Fibroblast of skin of abdomen (primary cell): ENCODE measurements around the gene MYD88.
"Not testable (repeated sequence)": the region's sequence is repeated elsewhere in the genome, so short reads cannot be mapped to it uniquely, and the experiment has no call there.

Source experiments
- DNase-seq: peaks from one replicate; pipeline ENCODE4 v3.0.0-alpha.2; 2013

MYD88 gene

DNA sequence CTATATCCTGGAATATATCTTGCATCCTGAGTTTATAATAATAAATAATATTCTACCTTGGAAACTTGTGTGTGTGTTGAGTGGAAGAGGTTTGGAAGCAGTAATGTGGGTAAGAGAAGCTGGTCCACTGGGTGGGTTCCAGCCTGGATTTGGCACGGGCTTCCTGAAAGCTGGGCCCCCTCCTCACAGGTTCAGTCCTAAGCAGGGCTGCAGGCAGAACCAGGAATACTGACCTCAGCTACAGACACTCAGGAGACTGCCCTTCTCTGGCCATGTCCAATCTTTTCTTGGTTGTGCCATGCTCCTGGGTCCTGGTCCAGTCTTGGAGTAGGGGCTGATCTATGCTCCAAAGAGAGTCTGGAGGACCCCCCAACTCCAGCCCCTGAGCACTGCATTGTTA is 4.5 kb downstream of the MYD88 start:
- no peak for DNase-seq

- no peak for DNase-seq
Measured at GRCh38 chr3:38143511-38143910, 5.0 kb downstream of the MYD88 start.

GRCh38 chr3:38146504-38146903 is 8.0 kb downstream of the MYD88 start:
- no peak for DNase-seq

- DNase-seq: no peak
Measured at GRCh38 chr3:38147421-38147820, 9.0 kb downstream of the MYD88 start.

- DNase-seq: no peak
Measured at GRCh38 chr3:38148311-38148882, 9.9 kb downstream of the MYD88 start.

- no peak for DNase-seq
Measured at GRCh38 chr3:38149708-38150107, 11.2 kb downstream of the MYD88 start.

GRCh38 chr3:38150780-38151528 is 12.5 kb downstream of the MYD88 start:
- no peak for DNase-seq

- DNase-seq: no peak
Measured at GRCh38 chr3:38151667-38152265, 13.3 kb downstream of the MYD88 start.

- DNase-seq: no peak
Measured at GRCh38 chr3:38152609-38153008, 14.1 kb downstream of the MYD88 start.

DNA sequence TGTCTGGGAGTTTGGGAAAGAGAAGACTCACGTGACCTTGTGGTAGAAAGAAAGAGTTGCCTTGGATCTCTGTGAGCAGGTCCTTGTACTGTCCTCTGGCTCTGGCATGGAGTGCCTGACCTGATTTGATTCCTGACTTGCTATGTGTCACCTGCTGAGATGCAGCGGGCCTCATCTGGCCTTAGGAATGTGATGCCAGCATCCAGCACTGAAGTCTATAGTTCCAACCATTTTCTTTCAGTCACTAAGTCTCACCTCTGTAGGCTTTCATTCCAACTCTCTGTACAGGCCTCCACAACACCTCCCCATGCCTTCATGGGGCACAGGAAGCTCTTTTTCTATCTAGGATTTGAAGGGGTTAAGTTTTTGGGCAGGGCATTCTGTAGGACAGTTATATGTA is 14.8 kb downstream of the MYD88 start:
- no peak for DNase-seq

GRCh38 chr3:38154033-38154494 is 15.6 kb downstream of the MYD88 start:
- peak; percentile 62 for DNase-seq

DNA sequence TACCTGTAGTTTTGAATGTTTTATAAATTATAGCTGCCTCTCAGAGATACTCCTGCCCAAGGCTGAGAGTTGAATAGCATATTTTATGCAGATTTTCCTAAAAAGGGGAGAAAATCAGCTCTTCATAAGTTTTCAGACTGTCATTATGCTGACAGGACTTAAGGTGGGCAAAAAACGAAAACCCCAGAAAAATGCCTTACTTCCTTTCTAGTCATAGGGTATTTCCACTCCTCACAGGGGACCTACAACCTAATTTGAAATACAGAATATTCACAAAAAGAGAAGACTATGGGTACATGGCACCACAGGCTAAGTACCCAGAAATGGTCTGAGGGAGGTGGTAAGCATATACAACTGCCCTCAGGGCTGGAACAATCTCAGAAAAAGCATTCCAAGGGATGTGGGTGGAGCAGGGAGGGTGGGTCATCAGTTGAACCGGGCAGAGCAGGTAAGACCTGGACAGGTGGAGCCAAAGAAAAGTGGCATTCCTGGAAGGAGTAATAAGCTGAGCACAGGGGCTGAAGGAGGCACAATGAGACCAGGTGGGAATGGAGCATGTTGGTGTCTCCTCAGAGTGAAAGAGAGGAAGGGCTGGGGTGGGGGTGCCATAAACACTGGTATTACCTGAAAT is 16.3 kb downstream of the MYD88 start:
- no peak for DNase-seq

DNA sequence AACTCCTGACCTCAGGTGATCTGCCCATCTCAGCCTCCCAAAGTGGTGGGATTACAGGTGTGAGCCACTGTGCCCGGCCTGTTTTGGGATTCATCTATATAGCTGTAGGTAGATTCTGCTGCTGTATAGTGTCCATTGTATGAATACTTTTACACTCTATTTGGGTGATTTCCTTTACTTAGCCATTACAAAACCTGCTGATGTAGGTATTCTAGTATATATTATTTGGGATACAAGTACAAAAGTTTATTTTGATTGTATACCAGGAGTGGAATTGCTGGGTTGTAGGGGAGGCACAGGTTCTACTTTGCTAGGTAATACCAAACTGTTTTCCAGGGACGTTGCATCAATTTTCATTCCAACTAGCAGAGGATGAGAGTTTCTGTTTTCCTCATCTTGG is 17.4 kb downstream of the MYD88 start:
- DNase-seq: no peak

DNA sequence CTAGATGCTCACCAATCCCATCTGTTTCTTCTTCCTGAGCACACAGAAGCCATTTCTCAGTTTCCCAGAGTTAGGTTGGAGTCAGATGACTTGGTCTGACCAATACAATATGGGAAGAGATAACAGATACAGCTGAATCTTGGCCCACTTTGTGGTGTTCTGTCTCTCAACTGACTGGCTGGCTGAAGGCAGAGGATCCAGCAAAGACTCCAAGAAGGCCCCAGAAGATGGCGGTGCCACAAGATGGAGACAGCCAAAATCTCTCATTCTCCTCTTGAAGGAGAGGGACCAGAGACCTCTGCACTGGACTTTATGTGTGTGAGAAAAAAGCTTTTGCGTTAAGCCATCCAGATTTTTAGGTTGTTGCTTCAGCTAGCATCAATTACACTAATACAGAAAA is 18.7 kb downstream of the MYD88 start:
- DNase-seq: no peak

DNA sequence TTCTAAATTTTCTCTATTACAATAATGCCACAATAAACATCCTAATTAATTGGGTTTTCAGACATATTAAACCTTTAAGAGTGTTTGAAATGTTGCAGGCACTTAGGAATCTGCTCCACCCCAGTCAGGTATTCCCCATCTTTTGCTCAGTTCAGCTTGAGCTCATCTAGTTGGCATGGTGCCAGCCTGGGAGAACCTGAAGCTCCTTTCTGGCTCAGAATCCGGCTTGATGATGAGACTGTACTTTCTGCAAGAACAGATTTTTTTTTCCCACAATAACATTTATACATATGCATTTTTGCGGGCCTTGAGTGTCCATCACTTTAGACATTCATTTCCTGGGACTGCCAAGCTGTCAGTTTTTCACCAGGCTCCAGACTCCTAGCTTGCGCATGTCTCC is 19.1 kb downstream of the MYD88 start:
- DNase-seq: no peak

- no peak for DNase-seq
Measured at GRCh38 chr3:38158472-38158871, 20.0 kb downstream of the MYD88 start.

GRCh38 chr3:38160704-38161103 is 22.2 kb downstream of the MYD88 start:
- DNase-seq: not testable (repeated sequence)

DNA sequence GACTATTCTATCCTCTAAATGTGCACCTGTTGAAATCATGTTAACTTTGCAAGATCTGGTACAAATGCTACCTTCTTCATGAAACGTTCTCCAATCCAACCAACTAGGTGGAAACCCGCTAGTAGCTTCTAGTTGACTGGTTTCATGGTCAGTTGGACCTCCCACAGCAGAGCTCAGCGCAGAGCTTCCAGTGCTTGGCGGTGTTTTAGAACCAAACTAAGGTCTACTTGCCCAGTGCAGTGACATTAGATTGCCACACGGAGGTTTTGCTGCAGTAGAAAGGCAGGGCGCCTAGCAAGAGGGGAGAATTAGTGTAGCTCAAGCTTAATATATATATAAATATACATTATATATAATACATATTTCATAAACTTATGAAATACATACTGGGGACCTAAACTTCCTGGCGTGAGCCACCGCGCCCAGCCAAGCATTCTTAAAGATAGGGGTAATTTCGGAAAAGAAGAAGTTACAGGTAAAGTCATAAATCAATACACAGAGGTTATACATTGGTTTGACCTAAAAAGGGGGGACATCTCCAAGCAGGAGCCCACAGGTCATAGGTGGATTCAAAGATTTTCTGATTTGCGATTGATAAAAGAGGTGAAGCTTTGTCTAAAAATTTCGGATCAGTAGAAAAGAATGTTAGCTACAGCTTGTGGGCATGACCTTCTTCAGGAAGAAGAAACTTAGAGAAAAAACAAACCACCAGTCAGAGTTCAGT is 24.8 kb downstream of the MYD88 start:
- no peak for DNase-seq

DNA sequence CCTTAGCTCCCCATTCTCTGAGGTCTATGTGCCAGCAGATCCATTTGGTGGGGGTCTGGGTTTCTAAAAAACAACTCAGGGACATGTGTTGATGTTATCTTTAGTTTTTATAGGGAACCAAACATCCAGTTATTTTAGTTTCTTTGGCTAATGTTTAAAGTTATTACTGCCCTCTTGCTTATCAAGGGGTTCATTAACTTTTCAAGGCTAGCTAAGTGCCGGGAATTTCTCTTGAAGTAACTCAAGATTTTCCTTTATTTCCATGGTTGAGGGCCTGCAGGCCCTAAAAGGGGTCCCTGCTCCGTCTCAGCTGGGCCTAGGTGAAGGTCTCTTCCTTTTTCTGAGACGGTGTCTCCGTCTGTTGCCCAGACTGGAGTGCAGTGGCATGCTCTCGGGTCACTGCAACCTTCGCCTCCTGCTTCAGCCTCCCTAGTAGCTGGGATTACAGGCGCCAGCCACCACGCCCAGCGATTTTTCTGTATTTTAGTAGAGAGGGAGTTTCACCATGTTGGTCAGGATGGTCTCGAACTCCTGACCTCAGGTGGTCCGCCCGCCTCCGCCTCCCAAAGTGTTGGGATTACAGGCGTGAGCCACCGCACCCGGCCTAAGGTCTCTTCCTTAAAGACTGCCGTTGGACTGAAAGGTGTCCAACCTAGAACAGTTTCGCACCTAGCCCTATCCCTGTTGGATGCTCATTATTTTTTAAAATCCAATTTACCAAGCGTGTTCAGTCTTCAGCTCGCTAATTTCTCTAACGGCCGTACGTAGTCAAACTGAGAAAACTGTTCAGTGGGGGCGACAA is 25.6 kb downstream of the MYD88 start:
- no peak for DNase-seq

GRCh38 chr3:38164643-38164951 is 26.1 kb downstream of the MYD88 start:
- no peak for DNase-seq

GRCh38 chr3:38164952-38165721 is 26.7 kb downstream of the MYD88 start, which contains the start of gene OXSR1:
Gene OXSR1 (plus strand): TSS chr3:38165537. CDS start chr3:38165877, 340 bp downstream.
- peak; percentile 100 for DNase-seq
